GM18951 (cell line): ENCODE measurements around the gene BPTF.
A peak's percentile ranks its signal among the peaks of the same experiment; 100 is the strongest.
"Not testable (repeated sequence)": the region's sequence is repeated elsewhere in the genome, so short reads cannot be mapped to it uniquely, and the experiment has no call there.

Experiments
- POLR2A ChIP-seq: IDR thresholded peaks from 4 replicates; pipeline ENCODE4 v1.6.1; 2011; ENCODE audit warnings: mild to moderate bottlenecking; ENCODE audit not compliant: insufficient read length, insufficient read depth; ENCODE audit errors: extremely low read depth
- in situ Hi-C: fragments of 300-500 bp; cut with MboI; formaldehyde crosslinking; loops from one replicate; pipeline ENCODE4 v1.12.0; 2022; ENCODE audit warnings: low sequenced_read_pairs, mixed read lengths, inconsistent platforms; ENCODE audit not compliant: unreplicated experiment

The BPTF gene

GRCh38 chr17:68004201-68004600 lies 178.9 kb downstream of the BPTF start:
- no peak for TF ChIP-seq POLR2A
- in situ Hi-C loops = no loop called here

- in situ Hi-C loops = no loop called here
- TF ChIP-seq POLR2A = no peak
Observed at GRCh38 chr17:68006797-68007196, 181.5 kb downstream of the BPTF start.

- no peak for TF ChIP-seq POLR2A
- in situ Hi-C loops = no loop called here
Observed at GRCh38 chr17:68011199-68011665, 185.9 kb downstream of the BPTF start.

GRCh38 chr17:68013385-68013784 lies 188.1 kb downstream of the BPTF start:
- in situ Hi-C loops = no loop called here

GRCh38 chr17:68015081-68015723 lies 189.9 kb downstream of the BPTF start:
- no peak for TF ChIP-seq POLR2A
- in situ Hi-C loops = no loop called here

More at GRCh38 chr17:68013385-68013784, 188.1 kb downstream of the BPTF start:
- no peak for TF ChIP-seq POLR2A

DNA sequence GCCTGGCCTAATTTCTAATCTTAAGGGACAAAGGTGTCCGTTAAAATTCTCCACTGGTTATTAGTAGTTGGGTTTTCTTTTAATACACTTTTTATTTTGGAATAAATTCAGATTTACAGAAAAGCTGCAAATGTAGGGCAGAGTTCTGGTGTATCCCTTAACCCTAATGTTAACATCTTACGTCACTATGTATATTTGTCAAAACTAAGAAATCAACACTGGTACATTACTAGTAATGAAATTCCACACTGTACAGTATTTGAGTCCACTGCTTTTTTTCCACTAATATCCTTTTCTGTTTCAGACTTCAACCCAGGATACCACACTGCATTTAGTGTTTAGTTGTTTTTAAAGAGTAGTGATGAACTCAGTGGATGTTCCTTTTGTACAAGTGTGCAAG lies 191.5 kb downstream of the BPTF start:
- in situ Hi-C loops = no loop called here
- TF ChIP-seq POLR2A = no peak

DNA sequence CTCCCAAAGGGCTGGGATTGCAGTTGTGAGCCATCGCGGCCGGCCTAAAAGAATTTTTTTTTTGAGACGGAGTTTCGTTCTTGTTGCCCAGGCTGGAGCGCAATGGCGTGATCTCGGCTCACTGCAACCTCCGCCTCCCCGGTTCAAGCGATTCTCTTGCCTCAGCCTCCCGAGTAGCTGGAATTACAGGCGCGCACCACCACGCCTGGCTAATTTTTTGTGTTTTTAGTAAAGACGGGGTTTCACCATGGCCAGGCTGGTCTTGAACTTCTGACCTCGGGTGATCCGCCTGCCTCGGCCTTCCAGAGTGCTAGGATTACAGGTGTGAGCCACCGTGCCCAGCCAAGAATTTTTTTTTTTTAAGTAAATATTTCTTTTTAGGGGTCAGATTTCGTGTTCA lies 193.2 kb downstream of the BPTF start:
- in situ Hi-C loops = not testable (repeated sequence)

- no peak for TF ChIP-seq POLR2A
- in situ Hi-C loops = no loop called here
Observed at GRCh38 chr17:68019336-68019674, 194.0 kb downstream of the BPTF start.

- in situ Hi-C loops = no loop called here
Observed at GRCh38 chr17:68019675-68020408, 194.5 kb downstream of the BPTF start.

DNA sequence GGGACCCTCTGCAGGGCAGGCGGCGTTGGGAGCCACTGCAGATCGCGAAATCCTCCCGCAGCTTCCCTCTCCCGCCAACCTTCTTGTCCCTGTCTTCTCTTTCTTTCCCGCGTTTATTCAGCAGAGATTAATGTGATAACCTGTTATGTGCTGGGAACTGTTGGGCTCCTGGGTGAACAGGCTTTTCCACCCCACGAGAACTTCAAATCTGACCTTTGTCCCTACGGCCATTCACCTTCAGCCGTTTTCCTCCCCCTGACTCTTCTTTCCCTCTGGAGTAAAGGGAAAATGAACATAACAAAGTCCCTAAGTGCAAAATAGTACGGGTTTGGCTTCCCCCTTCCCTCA lies 195.1 kb downstream of the BPTF start:
- no peak for TF ChIP-seq POLR2A
- in situ Hi-C loops = no loop called here

More at GRCh38 chr17:68019675-68020408, 194.5 kb downstream of the BPTF start:
- TF ChIP-seq POLR2A = peak; percentile 87

- in situ Hi-C loops = not testable (repeated sequence)
Observed at GRCh38 chr17:68020791-68021190, 195.5 kb downstream of the BPTF start.

GRCh38 chr17:68021963-68022362 lies 196.7 kb downstream of the BPTF start:
- in situ Hi-C loops = no loop called here
- no peak for TF ChIP-seq POLR2A

DNA sequence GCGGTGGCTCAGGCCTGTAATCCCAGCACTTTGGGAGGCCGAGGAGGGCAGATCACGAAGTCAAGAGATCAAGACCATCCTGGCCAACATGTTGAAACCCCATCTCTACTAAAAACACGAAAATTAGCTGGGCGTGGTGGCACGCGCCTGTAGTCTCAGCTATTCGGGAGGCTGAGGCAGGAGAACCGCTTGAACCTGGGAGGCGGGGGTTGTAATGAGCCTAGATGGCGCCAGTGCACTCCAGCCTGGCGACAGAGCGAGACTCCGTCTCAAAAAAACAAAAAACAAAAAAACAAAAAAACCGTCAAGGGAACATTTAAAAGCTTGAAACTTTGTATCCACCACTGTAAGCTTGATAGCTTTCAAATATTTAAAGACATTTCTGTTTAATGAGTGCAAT lies 197.2 kb downstream of the BPTF start:
- in situ Hi-C loops = not testable (repeated sequence)

DNA sequence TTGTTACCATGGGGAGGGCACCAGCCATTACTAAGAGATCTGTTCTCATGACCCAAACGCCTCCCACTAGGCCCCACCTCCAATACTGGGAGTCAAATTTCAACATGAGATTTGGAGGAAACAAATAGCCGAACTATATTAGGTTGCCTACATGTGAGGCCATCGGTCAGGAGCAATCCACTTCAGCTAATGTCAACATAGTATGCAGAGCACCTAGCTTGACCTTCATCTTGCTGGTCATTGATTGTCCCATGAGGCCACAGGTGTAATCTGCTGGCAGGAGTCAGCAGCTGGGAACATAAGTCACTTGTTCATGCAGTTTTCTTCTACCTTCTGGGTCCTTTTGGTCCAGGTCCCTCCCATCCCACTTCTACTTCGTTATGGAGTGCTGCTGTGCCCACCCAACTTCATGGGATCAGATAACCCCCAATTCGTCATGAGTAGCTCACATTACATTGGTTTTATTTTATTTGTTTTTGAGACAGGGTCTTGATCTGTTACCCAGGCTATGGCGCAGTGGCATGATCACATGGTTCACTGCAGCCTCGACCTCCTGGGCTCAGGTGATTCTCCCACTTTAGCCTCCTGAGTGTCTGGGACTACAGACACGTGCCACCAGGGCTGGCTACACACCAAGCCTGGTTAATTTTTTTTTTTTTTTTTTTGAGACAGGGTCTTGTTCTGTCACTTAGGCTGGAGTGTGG lies 204.4 kb downstream of the BPTF start:
- no peak for TF ChIP-seq POLR2A
- in situ Hi-C loops = no loop called here
